HCT116 (cell line): ENCODE results near the gene LUC7L2. TPM values are rescaled to one million over a fixed set of nuclear protein-coding genes. Genes with fewer than 3 reads are reported as not detected.

Experiments
- ATAC-seq: fragments of 200-7000 bp; cut with Tn5 transposase; 2 replicates; pipeline ENCODE4 v1.9.1; 2020; ENCODE audit warnings: mild to moderate bottlenecking, moderate library complexity
- BruUV-seq: library from RNA; stranded (reverse); fragments of 400-500 nt; replicated peaks from 2 replicates; lab custom pipeline; 2021; lab: Mats Ljungman, UMichigan
- CTCF ChIA-PET: fragments of 300-600 bp; sonication (Branson Sonifier 250); formaldehyde crosslinking; loops from one replicate; lab custom pipeline; 2021; ENCODE audit warnings: antibody characterized with exemption; lab: Charles Lee
- POLR2A ChIA-PET: fragments of 300-600, 350-600 bp; sonication (Branson Sonifier 250); formaldehyde crosslinking; loops from one replicate; lab custom pipeline; 2021; ENCODE audit warnings: antibody characterized with exemption; lab: Charles Lee
- RAD21 ChIA-PET, 2 experiments: fragments of 300-600 bp; sonication (Branson Sonifier 250); formaldehyde crosslinking; loops; one replicate each; lab custom pipeline; 2023; ENCODE audit warnings: low total read pairs in 2 of 2; ENCODE audit not compliant: uncharacterized antibody in 2 of 2, unreplicated experiment in 2 of 2, low non-redundant PET in 1 of 2; lab: Charles Lee
- DNase-seq: peaks from one replicate; pipeline ENCODE4 v3.0.0-alpha.2; 2010; ENCODE audit warnings: low read depth, low spot score
- H2AFZ ChIP-seq: fragments of 200-600 bp; shearing (Covaris generic), sonication (generic); 2 replicates; pipeline ENCODE4 v1.6.1; 2017; ENCODE audit warnings: low read depth, mixed run types, mixed read lengths, antibody characterized with exemption, low read length; ENCODE audit not compliant: poor library complexity, severe bottlenecking
- H3K27ac ChIP-seq: 2 replicates; pipeline ENCODE4 v1.5.1; 2012; ENCODE audit warnings: low read depth, low read length
- H3K27me3 ChIP-seq: fragments of 200-600 bp; sonication (generic); 2 replicates; pipeline ENCODE4 v1.6.1; 2016; ENCODE audit warnings: mixed run types, low read length, mixed read lengths; ENCODE audit not compliant: insufficient read depth
- H3K36me3 ChIP-seq, 2 experiments: fragments of 200-500 bp in 1 of 2; fragments of 200-600 bp in 1 of 2; sonication (Bioruptor generic) in 1 of 2; sonication (generic) in 1 of 2; 2 replicates each; pipeline versions ENCODE4 v1.5.1 to v1.6.1; 2014 to 2016; ENCODE audit warnings: low read length in 2 of 2, inconsistent platforms in 1 of 2, mixed read lengths in 1 of 2, mixed run types in 1 of 2; ENCODE audit not compliant: insufficient read depth in 2 of 2, control insufficient read depth in 1 of 2
- H3K4me1 ChIP-seq, 2 experiments: fragments of 200-600 bp in 1 of 2; sonication (generic) in 1 of 2; 2 replicates each; pipeline versions ENCODE4 v1.5.1 to v1.6.1; 2012 to 2017; ENCODE audit warnings: low read length in 2 of 2, inconsistent platforms in 1 of 2, mild to moderate bottlenecking in 1 of 2, mixed read lengths in 1 of 2, mixed run types in 1 of 2, moderate library complexity in 1 of 2; ENCODE audit not compliant: insufficient read depth in 2 of 2, control insufficient read depth in 1 of 2
- H3K4me2 ChIP-seq: fragments of 200-600 bp; sonication (generic); 2 replicates; pipeline ENCODE4 v1.6.1; 2017; ENCODE audit warnings: mixed run types, low read length, mixed read lengths
- H3K4me3 ChIP-seq, 2 experiments: fragments of 200-600 bp in 1 of 2; sonication (generic) in 1 of 2; replicated peaks in 1 of 2; 2 replicates each; pipeline ENCODE4 v1.5.1; 2011 to 2016; ENCODE audit warnings: low read length in 2 of 2, control low read depth in 1 of 2, low read depth in 1 of 2, mild to moderate bottlenecking in 1 of 2, mixed read lengths in 1 of 2, mixed run types in 1 of 2
- H3K79me2 ChIP-seq: fragments of 200-600 bp; sonication (generic); 2 replicates; pipeline ENCODE4 v1.6.1; 2017; ENCODE audit warnings: mild to moderate bottlenecking, mixed run types, low read length, moderate library complexity, mixed read lengths; ENCODE audit not compliant: insufficient read depth
- H3K9ac ChIP-seq: fragments of 200-600 bp; sonication (generic); 2 replicates; pipeline ENCODE4 v1.6.1; 2016; ENCODE audit warnings: low read length, mixed read lengths
- H3K9me2 ChIP-seq: fragments of 200-600 bp; sonication (generic), shearing (Covaris generic); 2 replicates; pipeline ENCODE4 v1.6.1; 2017; ENCODE audit warnings: mixed run types, mild to moderate bottlenecking, moderate library complexity; ENCODE audit not compliant: insufficient read depth
- H3K9me3 ChIP-seq, 2 experiments: fragments of 200-500 bp in 1 of 2; fragments of 200-600 bp in 1 of 2; sonication (Bioruptor generic) in 1 of 2; sonication (generic) in 1 of 2; 2 replicates each; pipeline ENCODE4 v1.6.1; 2014 to 2017; ENCODE audit warnings: low read length in 2 of 2, mixed read lengths in 2 of 2, inconsistent platforms in 1 of 2, low read depth in 1 of 2, mild to moderate bottlenecking in 1 of 2, mixed run types in 1 of 2, moderate library complexity in 1 of 2; ENCODE audit not compliant: control insufficient read depth in 1 of 2, insufficient read depth in 1 of 2
- H4K20me1 ChIP-seq: fragments of 200-600 bp; sonication (generic), shearing (Covaris generic); 2 replicates; pipeline ENCODE4 v1.6.1; 2017; ENCODE audit warnings: mixed run types, mild to moderate bottlenecking, moderate library complexity; ENCODE audit not compliant: insufficient read depth
- CBX3 ChIP-seq: IDR thresholded peaks from 2 replicates; pipeline ENCODE4 v1.6.1; 2012; ENCODE audit warnings: low read depth
- EGR1 ChIP-seq: IDR thresholded peaks from 2 replicates; pipeline ENCODE4 v1.6.1; 2012; ENCODE audit warnings: low read depth
- EZH2 ChIP-seq: fragments of 200-600 bp; sonication (generic); IDR thresholded peaks from 2 replicates; pipeline ENCODE4 v1.6.1; 2017; ENCODE audit warnings: antibody characterized with exemption, mixed run types
- EZH2phosphoT487 ChIP-seq: fragments of 200-600 bp; IDR thresholded peaks from 2 replicates; pipeline ENCODE4 v1.6.1; 2018; ENCODE audit warnings: antibody characterized with exemption, borderline replicate concordance
- JUND ChIP-seq: IDR thresholded peaks from 2 replicates; pipeline ENCODE4 v1.6.1; 2012
- POLR2A ChIP-seq: IDR thresholded peaks from 2 replicates; pipeline ENCODE4 v1.7.0; 2011; ENCODE audit warnings: borderline replicate concordance; ENCODE audit not compliant: insufficient read depth, insufficient read length; ENCODE audit errors: extremely low read depth
- POLR2AphosphoS5 ChIP-seq: IDR thresholded peaks from 2 replicates; pipeline ENCODE4 v1.6.1; 2011; ENCODE audit warnings: mild to moderate bottlenecking, low read depth, low read length, moderate library complexity
- RAD21 ChIP-seq: IDR thresholded peaks from 2 replicates; pipeline ENCODE4 v1.6.1; 2012; ENCODE audit warnings: low read depth, mild to moderate bottlenecking
- SIN3A ChIP-seq: IDR thresholded peaks from 2 replicates; pipeline ENCODE4 v1.6.1; 2012; ENCODE audit warnings: low read depth
- SP1 ChIP-seq: IDR thresholded peaks from 2 replicates; pipeline ENCODE4 v1.6.1; 2012; ENCODE audit warnings: low read depth
- TCF7L2 ChIP-seq: IDR thresholded peaks from 2 replicates; pipeline ENCODE4 v1.7.0; 2011; ENCODE audit warnings: borderline replicate concordance, inconsistent platforms; ENCODE audit not compliant: insufficient read depth, insufficient read length; ENCODE audit errors: extremely low read depth
- YY1 ChIP-seq: IDR thresholded peaks from 2 replicates; pipeline ENCODE4 v1.6.1; 2011; ENCODE audit warnings: low read length, low read depth, moderate library complexity, mild to moderate bottlenecking; ENCODE audit not compliant: insufficient replicate concordance; ENCODE audit errors: extremely low read depth
- ZFX ChIP-seq: fragments of 450-650 bp; IDR thresholded peaks from 2 replicates; pipeline ENCODE4 v1.6.1; 2017
- intact Hi-C: fragments of 100-400 bp; cut with micrococcal nuclease; formaldehyde crosslinking; loops from 2 replicates; pipeline ENCODE4 v1.10.0; 2022
- total RNA-seq: library from RNA; stranded (reverse); gene quantifications from one replicate; pipeline ENCODE4 v1.2.1, GENCODE V29; 2021; ENCODE audit not compliant: unreplicated experiment

The LUC7L2 gene
- total RNA-seq, 1 experiment from 2014 or later = 98.8 TPM

GRCh38 chr7:139341776-139342226 lies 17.9 kb upstream of the LUC7L2 start:
- POLR2A ChIA-PET = no interaction called here
- TF ChIP-seq EZH2 = no peak
- TF ChIP-seq SP1 = no peak
- TF ChIP-seq POLR2AphosphoS5 = no peak; the same call in 1 of the 2 replicates
- no peak for TF ChIP-seq RAD21

GRCh38 chr7:139345042-139345441 lies 14.7 kb upstream of the LUC7L2 start:
- H3K9me2 ChIP-seq = no peaks in the 10 kb centered on the region
- no TSS peak for BruUV-seq
- ATAC-seq (no peak), DNase-seq (no peak)
- H3K36me3 ChIP-seq = no peaks in the 10 kb centered on the region
- ChIA-PET CTCF (no interaction called here), RAD21 (no interaction called here), POLR2A (no interaction called here)
- no peak overlapping the region for H3K9ac ChIP-seq
- no peaks in the 10 kb centered on the region for H3K9me3 ChIP-seq
- no peak overlapping the region for H3K4me2 ChIP-seq
- no peak overlapping the region for H3K4me3 ChIP-seq
- intact Hi-C loops = loop anchor here (10.0 kb wide), 1 partner anchor 240 kb away; the partner anchor contains the start of gene ZC3HAV1
- no peak overlapping the region for H3K27ac ChIP-seq
- H3K4me1 ChIP-seq = peaks cover 3 to 14% of the 10 kb centered on the region in 2 experiments; a peak in 3 of 4 replicates
- H3K27me3 ChIP-seq = no peaks in the 10 kb centered on the region
- H3K79me2 ChIP-seq = peaks cover 24% of the 10 kb centered on the region
- no peak for TF ChIP-seq CBX3
- TF ChIP-seq EZH2 = no peak
- TF ChIP-seq EGR1 = no peak
- TF ChIP-seq ZFX = no peak
- TF ChIP-seq RAD21 = no peak
- no peak for TF ChIP-seq POLR2A
- TF ChIP-seq EZH2phosphoT487 = no peak
- no peak for TF ChIP-seq YY1
- no peak for TF ChIP-seq TCF7L2
- no peak for TF ChIP-seq SIN3A
- no peak for TF ChIP-seq JUND
- no peak for TF ChIP-seq POLR2AphosphoS5
- no peak overlapping the region for H2AFZ ChIP-seq
- H4K20me1 ChIP-seq = no peaks in the 10 kb centered on the region

More at GRCh38 chr7:139341776-139342226, 17.9 kb upstream of the LUC7L2 start:
- H3K79me2 ChIP-seq = peaks cover 24% of the 10 kb centered on the region
- peak overlapping the region; percentile 94 for H3K4me2 ChIP-seq
- ChIA-PET CTCF (no interaction called here), RAD21 (no interaction called here)
- peak overlapping the region; percentile 95 for H3K27ac ChIP-seq
- intact Hi-C loops = loop anchor here (1.0 to 10.0 kb wide), 2 partner anchors 18 to 237 kb away; partner anchors contain the start of genes LUC7L2 and ZC3HAV1
- peaks cover 0 to 5% of the 10 kb centered on the region in 2 experiments; a peak in 1 of 4 replicates for H3K9me3 ChIP-seq
- no peaks in the 10 kb centered on the region for H3K27me3 ChIP-seq
- H3K9ac ChIP-seq = peak overlapping the region; percentile 94
- H4K20me1 ChIP-seq = no peaks in the 10 kb centered on the region
- H3K4me1 ChIP-seq = peaks cover 3 to 26% of the 10 kb centered on the region in 2 experiments; a peak in 3 of 4 replicates
- BruUV-seq = TSS peak; percentile 72
- no peak for DNase-seq
- H3K9me2 ChIP-seq = no peaks in the 10 kb centered on the region
- no peak overlapping the region for H2AFZ ChIP-seq
- ATAC-seq = no peak
- no peaks in the 10 kb centered on the region for H3K36me3 ChIP-seq
- H3K4me3 ChIP-seq = peak overlapping the region; percentile 78 to 90
